ENCODE measurements around the gene THRB. TPM values are rescaled to one million over a fixed set of nuclear protein-coding genes. Genes with fewer than 3 reads are reported as not detected.
A peak's percentile ranks its signal among the peaks of the same experiment; 100 is the strongest.

Gene THRB
- total and polyA plus RNA-seq, 9 of the 15 experiments (the other 6 are each of a cell fraction or from before 2014, with no cell fraction given): 1.7 to 14.9 (median 6.9) TPM

- no peak for TF ChIP-seq TSHZ1 (CRISPR knock-in tag; IDR thresholded peaks at IDR 0.05)
- no peak for TF ChIP-seq SRSF1 (IDR thresholded peaks at IDR 0.05; ENCODE audit: low read depth, low read length)
- peak in 1 of 2 experiments; percentile 78; a peak in 1 of 3 replicates for TF ChIP-seq CBX3 (IDR thresholded peaks at IDR 0.05; ENCODE audit: borderline replicate concordance in 1 of 2, low read length in 2 of 2)
- TF ChIP-seq KHSRP (IDR thresholded peaks at IDR 0.05): no peak
- no peak for TF ChIP-seq ZFPM2 (CRISPR knock-in tag; IDR thresholded peaks at IDR 0.05)
- TF ChIP-seq EGR1 (conservative IDR thresholded peaks at IDR 0.05): no peak
- no peak for TF ChIP-seq CHD1 (IDR thresholded peaks at IDR 0.05; ENCODE audit: low read length)
- no peak for TF ChIP-seq BMI1 (IDR thresholded peaks at IDR 0.05; ENCODE audit: low read length)
- TF ChIP-seq SLC30A9 (CRISPR knock-in tag; IDR thresholded peaks at IDR 0.05): no peak
- TF ChIP-seq ZNF436 (CRISPR knock-in tag; IDR thresholded peaks at IDR 0.05): no peak
- TF ChIP-seq MTA1 (IDR thresholded peaks at IDR 0.05; ENCODE audit: borderline replicate concordance): peak; percentile 40; the same call in 1 of the 2 replicates
- no peak for TF ChIP-seq BCOR (IDR thresholded peaks at IDR 0.05)
- no peak for TF ChIP-seq SAFB (IDR thresholded peaks at IDR 0.05; ENCODE audit: borderline replicate concordance, low read depth, low read length)
- TF ChIP-seq TRIM28 (IDR thresholded peaks at IDR 0.05): no peak
- TF ChIP-seq REST (IDR thresholded peaks at IDR 0.05; ENCODE audit: borderline replicate concordance): peak; percentile 72
- TF ChIP-seq REST (CRISPR knock-in tag; IDR thresholded peaks at IDR 0.05; ENCODE audit: low read depth): no peak
- TF ChIP-seq LCOR (CRISPR knock-in tag; IDR thresholded peaks at IDR 0.05): peak; percentile 95
- TF ChIP-seq TFAM (CRISPR knock-in tag; conservative IDR thresholded peaks at IDR 0.05): no peak
- peak; percentile 97 for TF ChIP-seq DPF2 (IDR thresholded peaks at IDR 0.05)
- TF ChIP-seq TCF15 (CRISPR knock-in tag; IDR thresholded peaks at IDR 0.05): no peak
These were observed 308.8 kb downstream of the THRB start (continued) for GRCh38 chr3:24185738-24186384.

Measured in K562 (cell line).